HPDE6-E6E7 (cell line): ENCODE measurements around the gene CACHD1.

Experiments
- DNase-seq: peaks from one replicate; pipeline ENCODE4 v3.0.0; 2011; ENCODE audit warnings: missing footprints; ENCODE audit errors: extremely low spot score

CACHD1 gene

GRCh38 chr1:64523413-64524337 lies 53.7 kb downstream of the CACHD1 start:
- DNase-seq: no peak

- no peak for DNase-seq
Measured at GRCh38 chr1:64524614-64525013, 54.7 kb downstream of the CACHD1 start.

- DNase-seq: no peak
Measured at GRCh38 chr1:64525116-64525686, 55.3 kb downstream of the CACHD1 start.

- DNase-seq: no peak
Measured at GRCh38 chr1:64526312-64526711, 56.4 kb downstream of the CACHD1 start.

GRCh38 chr1:64527165-64527564 lies 57.2 kb downstream of the CACHD1 start:
- no peak for DNase-seq

- no peak for DNase-seq
Measured at GRCh38 chr1:64527786-64528185, 57.9 kb downstream of the CACHD1 start.

GRCh38 chr1:64530969-64531692 lies 61.2 kb downstream of the CACHD1 start:
- no peak for DNase-seq

- DNase-seq: no peak
Measured at GRCh38 chr1:64532646-64533045, 62.7 kb downstream of the CACHD1 start.

- no peak for DNase-seq
Measured at GRCh38 chr1:64535938-64536835, 66.3 kb downstream of the CACHD1 start.

- no peak for DNase-seq
Measured at GRCh38 chr1:64536836-64537490, 67.0 kb downstream of the CACHD1 start.

GRCh38 chr1:64537942-64538341 lies 68.0 kb downstream of the CACHD1 start:
- DNase-seq: no peak

- DNase-seq: no peak
Measured at GRCh38 chr1:64538389-64538788, 68.5 kb downstream of the CACHD1 start.

- DNase-seq: no peak
Measured at GRCh38 chr1:64539289-64539688, 69.4 kb downstream of the CACHD1 start.

GRCh38 chr1:64539781-64540218 lies 69.9 kb downstream of the CACHD1 start:
- DNase-seq: no peak

GRCh38 chr1:64540265-64540791 lies 70.4 kb downstream of the CACHD1 start:
- no peak for DNase-seq

- DNase-seq: no peak
Measured at GRCh38 chr1:64542118-64542517, 72.2 kb downstream of the CACHD1 start.

- DNase-seq: no peak
Measured at GRCh38 chr1:64543831-64544230, 73.9 kb downstream of the CACHD1 start.

GRCh38 chr1:64545118-64545843 lies 75.4 kb downstream of the CACHD1 start:
- no peak for DNase-seq

- DNase-seq: no peak
Measured at GRCh38 chr1:64546013-64546412, 76.1 kb downstream of the CACHD1 start.
